ENCODE measurements around the gene PCSK5. TPM values are rescaled to one million over a fixed set of nuclear protein-coding genes. Genes with fewer than 3 reads are reported as not detected.
"Not testable (repeated sequence)": the region's sequence is repeated elsewhere in the genome, so short reads cannot be mapped to it uniquely, and the experiment has no call there.

The PCSK5 gene
- total and polyA plus RNA-seq, 4 donors = 5.1 to 47.5 (median 22.0) TPM

DNA sequence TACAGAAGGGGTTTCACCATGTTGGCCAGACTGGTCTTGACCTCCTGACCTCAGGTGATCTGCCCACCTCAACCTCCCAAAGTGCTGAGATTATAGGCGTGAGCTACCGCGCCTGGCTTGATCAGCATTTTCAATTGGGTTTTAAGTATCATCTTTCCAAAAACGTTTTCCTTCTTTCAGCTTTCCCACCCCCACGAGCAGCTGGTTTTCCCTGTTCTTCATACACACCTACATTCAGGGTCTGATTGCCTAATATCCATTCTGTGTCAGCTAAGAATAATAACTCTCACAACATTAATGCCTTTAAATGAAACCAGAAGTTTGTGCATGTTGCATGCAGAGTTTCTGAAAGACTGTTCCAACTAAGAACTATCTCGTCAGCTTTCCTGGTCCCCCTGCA lies 465.4 kb downstream of the PCSK5 start:
- 85 to 87% methylated on average over 6 of the region's 6 CpGs for WGBS, 2 donors
- no peaks in the 10 kb centered on the region for H3K9me3 ChIP-seq (ENCODE audit: control insufficient read depth, low read length)
- intact Hi-C loops (cut with DNase I) = no loop called here
- DNase-seq (no peak), ATAC-seq (ENCODE audit: low FRiP score) (no peak)
- no peaks in the 10 kb centered on the region for H3K27me3 ChIP-seq (ENCODE audit: control insufficient read depth in 1 of 2, insufficient read depth in 2 of 2, low read length in 1 of 2)
- no peak overlapping the region for H3K27ac ChIP-seq (ENCODE audit: low read depth in 1 of 2, low read length in 2 of 2)
- H3K36me3 ChIP-seq (ENCODE audit: control insufficient read depth in 1 of 2, insufficient read depth in 2 of 2, low read length in 1 of 2) = no peaks in the 10 kb centered on the region
- no peaks in the 10 kb centered on the region for H3K4me1 ChIP-seq (ENCODE audit: control insufficient read depth in 1 of 2, insufficient read depth in 2 of 2, low read length in 2 of 2)
- no peak overlapping the region for H3K4me3 ChIP-seq (ENCODE audit: low read length in 2 of 2)

GRCh38 chr9:76357555-76357954 lies 467.1 kb downstream of the PCSK5 start:
- no peaks in the 10 kb centered on the region for H3K4me1 ChIP-seq (ENCODE audit: control insufficient read depth in 1 of 2, insufficient read depth in 2 of 2, low read length in 2 of 2)
- DNase-seq (no peak), ATAC-seq (ENCODE audit: low FRiP score) (no peak)
- no peaks in the 10 kb centered on the region for H3K9me3 ChIP-seq (ENCODE audit: control insufficient read depth, low read length)
- no peak overlapping the region for H3K4me3 ChIP-seq (ENCODE audit: low read length in 2 of 2)
- no peaks in the 10 kb centered on the region for H3K36me3 ChIP-seq (ENCODE audit: control insufficient read depth in 1 of 2, insufficient read depth in 2 of 2, low read length in 1 of 2)
- no peaks in the 10 kb centered on the region for H3K27me3 ChIP-seq (ENCODE audit: control insufficient read depth in 1 of 2, insufficient read depth in 2 of 2, low read length in 1 of 2)
- intact Hi-C loops (cut with DNase I) = no loop called here
- WGBS, 2 donors = 76 to 82% methylated on average over 1 of the region's 1 CpG
- H3K27ac ChIP-seq (ENCODE audit: low read depth in 1 of 2, low read length in 2 of 2) = no peak overlapping the region

GRCh38 chr9:76358628-76359280 lies 468.3 kb downstream of the PCSK5 start:
- H3K4me1 ChIP-seq (ENCODE audit: control insufficient read depth in 1 of 2, insufficient read depth in 2 of 2, low read length in 2 of 2) = no peaks in the 10 kb centered on the region

DNA sequence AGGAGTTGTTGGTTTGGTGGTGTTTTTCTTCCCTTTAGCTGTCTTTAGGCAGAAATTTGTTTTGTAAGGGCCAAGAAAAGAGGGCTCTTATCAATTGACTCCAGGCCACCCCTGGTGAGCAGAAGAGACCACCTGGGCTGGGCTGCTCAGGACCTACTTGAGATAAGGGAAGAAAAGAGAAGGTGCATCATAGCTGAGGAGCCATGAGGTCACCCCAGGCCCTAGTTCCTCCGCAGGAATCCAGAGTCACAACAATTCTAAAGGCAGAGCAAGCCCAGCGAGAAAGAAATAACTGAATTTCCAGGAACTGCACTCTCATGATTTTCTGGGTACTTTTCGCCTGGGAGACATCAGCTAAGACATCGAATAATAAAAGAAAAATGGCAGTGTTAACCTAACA lies 468.9 kb downstream of the PCSK5 start:
- Histone ChIP-seq H3K9me3 (ENCODE audit: control insufficient read depth, low read length) (no peaks in the 10 kb centered on the region), H3K27me3 (ENCODE audit: control insufficient read depth in 1 of 2, insufficient read depth in 2 of 2, low read length in 1 of 2) (no peaks in the 10 kb centered on the region), H3K27ac (ENCODE audit: low read depth in 1 of 2, low read length in 2 of 2) (no peak overlapping the region), H3K36me3 (ENCODE audit: control insufficient read depth in 1 of 2, insufficient read depth in 2 of 2, low read length in 1 of 2) (no peaks in the 10 kb centered on the region), H3K4me1 (ENCODE audit: control insufficient read depth in 1 of 2, insufficient read depth in 2 of 2, low read length in 2 of 2) (no peaks in the 10 kb centered on the region), H3K4me3 (ENCODE audit: low read length in 2 of 2) (no peak overlapping the region)
- intact Hi-C loops (cut with DNase I) = no loop called here
- DNase-seq = no peak
- WGBS, 2 donors = 91 to 92% methylated on average over 4 of the region's 4 CpGs
- ATAC-seq (ENCODE audit: low FRiP score) = no peak

More at GRCh38 chr9:76358628-76359280, 468.3 kb downstream of the PCSK5 start:
- 95% methylated on average over 10 of the region's 10 CpGs for WGBS, 2 donors
- Histone ChIP-seq H3K4me3 (ENCODE audit: low read length in 2 of 2) (no peak overlapping the region), H3K27ac (ENCODE audit: low read depth in 1 of 2, low read length in 2 of 2) (no peak overlapping the region), H3K36me3 (ENCODE audit: control insufficient read depth in 1 of 2, insufficient read depth in 2 of 2, low read length in 1 of 2) (no peaks in the 10 kb centered on the region), H3K9me3 (ENCODE audit: control insufficient read depth, low read length) (no peaks in the 10 kb centered on the region), H3K27me3 (ENCODE audit: control insufficient read depth in 1 of 2, insufficient read depth in 2 of 2, low read length in 1 of 2) (no peaks in the 10 kb centered on the region)
- ATAC-seq (ENCODE audit: low FRiP score) (no peak), DNase-seq (no peak)
- intact Hi-C loops (cut with DNase I) = no loop called here

GRCh38 chr9:76359766-76360165 lies 469.3 kb downstream of the PCSK5 start:
- intact Hi-C loops (cut with DNase I) = no loop called here

DNA sequence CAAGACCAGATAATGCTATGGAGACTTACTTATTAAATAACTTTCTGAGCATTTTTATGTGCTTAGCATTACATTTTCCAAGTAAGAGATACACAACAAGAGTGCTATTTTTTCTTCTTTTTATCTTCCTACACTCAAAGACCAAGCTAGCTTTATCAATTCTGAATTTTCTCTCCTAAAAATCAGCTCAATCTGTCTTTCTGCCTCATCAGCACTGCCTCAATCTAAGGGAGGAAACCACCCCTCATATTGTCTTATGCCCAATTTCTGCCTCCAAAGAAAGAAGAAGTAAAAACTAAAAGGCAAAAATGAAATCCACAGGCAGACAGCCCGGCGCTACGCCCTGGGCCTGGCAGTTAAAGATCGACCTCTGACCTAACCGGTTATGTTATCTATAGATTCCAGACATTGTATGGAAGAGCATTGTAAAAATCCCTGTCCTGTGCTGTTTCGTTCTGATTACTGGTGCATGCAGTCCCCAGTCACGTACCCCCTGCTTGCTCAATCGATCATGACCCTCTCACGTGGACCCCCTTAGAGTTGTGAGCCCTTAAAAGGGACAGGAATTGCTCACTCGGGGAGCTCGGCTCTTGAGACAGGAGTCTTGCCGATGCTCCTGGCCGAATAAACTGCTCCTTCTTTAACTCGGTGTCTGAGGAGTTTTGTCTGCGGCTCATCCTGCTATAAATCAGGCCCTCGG lies 472.0 kb downstream of the PCSK5 start:
- WGBS, 2 donors = 89 to 90% methylated on average over 16 of the region's 16 CpGs
- H3K27me3 ChIP-seq (ENCODE audit: control insufficient read depth in 1 of 2, insufficient read depth in 2 of 2, low read length in 1 of 2); H3K9me3 ChIP-seq (ENCODE audit: control insufficient read depth, low read length); intact Hi-C loops (cut with DNase I); H3K4me1 ChIP-seq (ENCODE audit: control insufficient read depth in 1 of 2, insufficient read depth in 2 of 2, low read length in 2 of 2); H3K27ac ChIP-seq (ENCODE audit: low read depth in 1 of 2, low read length in 2 of 2); DNase-seq; ATAC-seq (ENCODE audit: low FRiP score); H3K36me3 ChIP-seq (ENCODE audit: control insufficient read depth in 1 of 2, insufficient read depth in 2 of 2, low read length in 1 of 2); H3K4me3 ChIP-seq (ENCODE audit: low read length in 2 of 2): not testable (repeated sequence)

More at GRCh38 chr9:76359766-76360165, 469.3 kb downstream of the PCSK5 start:
- Histone ChIP-seq H3K4me3 (ENCODE audit: low read length in 2 of 2) (no peak overlapping the region), H3K4me1 (ENCODE audit: control insufficient read depth in 1 of 2, insufficient read depth in 2 of 2, low read length in 2 of 2) (no peaks in the 10 kb centered on the region), H3K36me3 (ENCODE audit: control insufficient read depth in 1 of 2, insufficient read depth in 2 of 2, low read length in 1 of 2) (no peaks in the 10 kb centered on the region), H3K27me3 (ENCODE audit: control insufficient read depth in 1 of 2, insufficient read depth in 2 of 2, low read length in 1 of 2) (no peaks in the 10 kb centered on the region), H3K9me3 (ENCODE audit: control insufficient read depth, low read length) (no peaks in the 10 kb centered on the region), H3K27ac (ENCODE audit: low read depth in 1 of 2, low read length in 2 of 2) (no peak overlapping the region)
- DNase-seq (no peak), ATAC-seq (ENCODE audit: low FRiP score) (no peak)
- 74 to 77% methylated on average over 2 of the region's 2 CpGs for WGBS, 2 donors

DNA sequence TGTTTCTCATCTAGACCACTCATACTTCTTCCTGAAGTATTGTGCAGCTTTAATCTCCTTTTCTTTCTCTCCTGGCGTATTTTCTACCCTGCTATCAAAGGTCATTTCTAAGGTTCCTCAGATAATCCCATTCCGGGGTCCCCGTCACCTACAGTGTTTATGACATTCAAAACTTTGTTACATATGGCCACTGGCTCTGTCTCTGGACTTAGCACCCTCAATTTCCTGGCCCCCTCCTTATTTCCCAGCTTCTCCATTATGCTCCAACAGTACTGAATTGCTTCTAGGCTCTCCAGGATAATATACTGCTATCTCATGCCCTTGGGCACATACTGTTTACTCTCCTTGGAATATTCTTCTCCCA lies 472.5 kb downstream of the PCSK5 start:
- Histone ChIP-seq H3K4me1 (ENCODE audit: control insufficient read depth in 1 of 2, insufficient read depth in 2 of 2, low read length in 2 of 2) (no peaks in the 10 kb centered on the region), H3K9me3 (ENCODE audit: control insufficient read depth, low read length) (no peaks in the 10 kb centered on the region), H3K36me3 (ENCODE audit: control insufficient read depth in 1 of 2, insufficient read depth in 2 of 2, low read length in 1 of 2) (no peaks in the 10 kb centered on the region), H3K27ac (ENCODE audit: low read depth in 1 of 2, low read length in 2 of 2) (no peak overlapping the region), H3K4me3 (ENCODE audit: low read length in 2 of 2) (no peak overlapping the region), H3K27me3 (ENCODE audit: control insufficient read depth in 1 of 2, insufficient read depth in 2 of 2, low read length in 1 of 2) (no peaks in the 10 kb centered on the region)
- ATAC-seq (ENCODE audit: low FRiP score) (no peak), DNase-seq (no peak)
- intact Hi-C loops (cut with DNase I) = no loop called here
- 91 to 92% methylated on average over 3 of the region's 3 CpGs for WGBS, 2 donors

DNA sequence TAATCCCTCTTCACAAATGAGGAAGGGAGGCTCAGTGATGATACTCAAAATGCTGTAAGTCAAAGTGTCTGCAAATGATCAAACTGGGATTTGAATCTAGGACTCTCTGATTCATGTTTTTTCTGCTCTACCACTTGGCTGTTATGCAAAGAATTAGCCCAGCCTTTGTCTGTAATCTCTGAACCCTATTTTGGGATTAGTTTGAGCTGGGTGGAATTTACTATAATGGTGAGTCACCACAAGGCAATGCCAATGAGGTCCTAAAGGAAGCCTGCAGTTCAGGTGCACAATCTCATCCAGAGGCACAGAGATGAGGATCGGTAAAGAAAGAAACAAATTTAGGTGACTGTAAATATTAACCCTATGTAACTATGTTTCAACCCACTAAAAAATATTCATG lies 474.6 kb downstream of the PCSK5 start:
- H3K4me3 ChIP-seq (ENCODE audit: low read length in 2 of 2) = no peak overlapping the region
- peak; percentile 71 for ATAC-seq (ENCODE audit: low FRiP score)
- DNase-seq = no peak
- H3K27me3 ChIP-seq (ENCODE audit: control insufficient read depth in 1 of 2, insufficient read depth in 2 of 2, low read length in 1 of 2) = no peaks in the 10 kb centered on the region
- H3K9me3 ChIP-seq (ENCODE audit: control insufficient read depth, low read length) = no peaks in the 10 kb centered on the region
- no peaks in the 10 kb centered on the region for H3K36me3 ChIP-seq (ENCODE audit: control insufficient read depth in 1 of 2, insufficient read depth in 2 of 2, low read length in 1 of 2)
- no peaks in the 10 kb centered on the region for H3K4me1 ChIP-seq (ENCODE audit: control insufficient read depth in 1 of 2, insufficient read depth in 2 of 2, low read length in 2 of 2)
- intact Hi-C loops (cut with DNase I) = no loop called here
- 4 to 8% methylated on average over 1 of the region's 1 CpG for WGBS, 2 donors
- H3K27ac ChIP-seq (ENCODE audit: low read depth in 1 of 2, low read length in 2 of 2) = no peak overlapping the region

- ATAC-seq (ENCODE audit: low FRiP score) = no peak
- WGBS, 2 donors = 91 to 95% methylated on average over 4 of the region's 4 CpGs
- intact Hi-C loops (cut with DNase I) = no loop called here
- H3K4me1 ChIP-seq (ENCODE audit: control insufficient read depth in 1 of 2, insufficient read depth in 2 of 2, low read length in 2 of 2) = no peaks in the 10 kb centered on the region
- H3K27ac ChIP-seq (ENCODE audit: low read depth in 1 of 2, low read length in 2 of 2) = no peak overlapping the region
- H3K27me3 ChIP-seq (ENCODE audit: control insufficient read depth in 1 of 2, insufficient read depth in 2 of 2, low read length in 1 of 2) = no peaks in the 10 kb centered on the region
- no peaks in the 10 kb centered on the region for H3K36me3 ChIP-seq (ENCODE audit: control insufficient read depth in 1 of 2, insufficient read depth in 2 of 2, low read length in 1 of 2)
- no peaks in the 10 kb centered on the region for H3K9me3 ChIP-seq (ENCODE audit: control insufficient read depth, low read length)
- no peak overlapping the region for H3K4me3 ChIP-seq (ENCODE audit: low read length in 2 of 2)
- no peak for DNase-seq
These were observed 475.8 kb downstream of the PCSK5 start for GRCh38 chr9:76366275-76366674.
